ENCODE results near the gene NKD1.

- TF ChIP-seq CTCF (IDR thresholded peaks at IDR 0.05; ENCODE audit: low read depth, low read length) (no peak), EZH2phosphoT487 (IDR thresholded peaks at IDR 0.05; ENCODE audit: low read depth) (no peak)
These were observed 9.0 kb upstream of the NKD1 start for GRCh38 chr16:50539053-50539695.
